Measurements from ENCODE around the gene CAPN11.
"Not testable (repeated sequence)": the region's sequence is repeated elsewhere in the genome, so short reads cannot be mapped to it uniquely, and the experiment has no call there.

CAPN11 gene

DNA sequence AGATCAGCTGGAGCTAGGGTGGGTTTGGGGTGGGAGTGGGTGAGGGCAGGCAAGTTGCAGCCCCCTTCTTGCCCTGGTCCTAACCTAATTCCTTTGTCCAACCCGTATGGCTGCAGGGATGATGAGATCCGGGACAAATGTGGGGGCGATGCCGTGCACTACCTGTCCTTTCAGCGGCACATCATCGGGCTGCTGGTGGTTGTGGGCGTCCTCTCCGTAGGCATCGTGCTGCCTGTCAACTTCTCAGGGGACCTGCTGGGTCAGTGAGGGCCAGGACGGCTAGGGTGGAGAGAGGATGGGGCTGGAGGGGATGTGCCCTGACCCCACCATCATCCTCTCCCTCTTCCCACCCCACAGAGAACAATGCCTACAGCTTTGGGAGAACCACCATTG lies 19.3 kb upstream of the CAPN11 start:
- DNase-seq (ENCODE audit: extremely low read depth, low read depth), result no peak
- H3K4me3 ChIP-seq (replicated peaks; ENCODE audit: low read depth, low read length), result no peak overlapping the region
- TF ChIP-seq, protein P1, sequence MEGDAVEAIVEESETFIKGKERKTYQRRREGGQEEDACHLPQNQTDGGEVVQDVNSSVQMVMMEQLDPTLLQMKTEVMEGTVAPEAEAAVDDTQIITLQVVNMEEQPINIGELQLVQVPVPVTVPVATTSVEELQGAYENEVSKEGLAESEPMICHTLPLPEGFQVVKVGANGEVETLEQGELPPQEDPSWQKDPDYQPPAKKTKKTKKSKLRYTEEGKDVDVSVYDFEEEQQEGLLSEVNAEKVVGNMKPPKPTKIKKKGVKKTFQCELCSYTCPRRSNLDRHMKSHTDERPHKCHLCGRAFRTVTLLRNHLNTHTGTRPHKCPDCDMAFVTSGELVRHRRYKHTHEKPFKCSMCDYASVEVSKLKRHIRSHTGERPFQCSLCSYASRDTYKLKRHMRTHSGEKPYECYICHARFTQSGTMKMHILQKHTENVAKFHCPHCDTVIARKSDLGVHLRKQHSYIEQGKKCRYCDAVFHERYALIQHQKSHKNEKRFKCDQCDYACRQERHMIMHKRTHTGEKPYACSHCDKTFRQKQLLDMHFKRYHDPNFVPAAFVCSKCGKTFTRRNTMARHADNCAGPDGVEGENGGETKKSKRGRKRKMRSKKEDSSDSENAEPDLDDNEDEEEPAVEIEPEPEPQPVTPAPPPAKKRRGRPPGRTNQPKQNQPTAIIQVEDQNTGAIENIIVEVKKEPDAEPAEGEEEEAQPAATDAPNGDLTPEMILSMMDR (IDR thresholded peaks at IDR 0.05; ENCODE audit: low read depth, low read length, missing control alignments), result no peak

DNA sequence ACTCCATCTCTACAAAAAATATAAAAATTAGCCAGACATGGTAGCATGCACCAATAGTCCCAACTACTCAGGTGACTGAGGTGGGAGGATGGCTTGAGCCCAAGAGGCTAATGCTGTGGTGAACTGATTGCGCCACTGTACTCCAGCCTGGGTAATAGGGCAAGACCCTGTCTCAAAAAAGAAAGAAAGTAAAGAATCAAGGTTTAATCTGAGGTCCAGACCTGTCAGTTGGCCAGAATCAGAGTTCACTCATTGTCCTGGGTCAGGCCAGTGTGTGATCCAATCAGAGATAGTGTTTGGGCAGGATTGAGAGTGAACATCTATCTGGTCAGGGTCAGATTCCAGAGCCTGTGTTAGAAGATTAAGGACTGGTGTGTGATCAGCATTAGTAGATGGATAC lies 15.8 kb upstream of the CAPN11 start:
- H3K4me3 ChIP-seq (replicated peaks; ENCODE audit: low read depth, low read length), result no peak overlapping the region
- TF ChIP-seq, protein P1 (IDR thresholded peaks at IDR 0.05; ENCODE audit: low read depth, low read length, missing control alignments), result no peak

DNA sequence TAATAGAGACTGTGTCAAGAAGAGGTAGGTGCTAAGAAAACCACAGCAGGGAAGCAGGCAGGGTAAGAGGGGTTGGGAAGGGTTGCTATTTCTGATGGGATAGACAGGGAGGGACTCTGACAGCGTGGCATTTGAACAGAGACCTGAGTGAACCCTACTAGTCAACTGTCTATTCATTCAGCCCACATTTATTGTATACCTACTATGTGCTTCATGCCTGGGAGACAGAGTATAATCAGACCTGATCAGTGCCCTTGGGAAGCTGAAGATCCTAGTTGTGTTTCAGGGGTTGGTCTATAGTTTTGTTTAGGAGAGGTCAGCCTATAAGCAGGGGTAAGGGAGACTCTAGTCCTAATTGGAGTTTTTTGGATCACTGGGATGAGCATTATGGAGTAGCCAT lies 14.9 kb upstream of the CAPN11 start:
- DNase-seq (ENCODE audit: extremely low read depth, low read depth), result no peak
- TF ChIP-seq, protein P1 (IDR thresholded peaks at IDR 0.05; ENCODE audit: low read depth, low read length, missing control alignments), result no peak
- no peak overlapping the region for H3K4me3 ChIP-seq (replicated peaks; ENCODE audit: low read depth, low read length)

More for the DNA sequence above, 15.8 kb upstream of the CAPN11 start:
- DNase-seq (ENCODE audit: extremely low read depth, low read depth), result no peak

DNA sequence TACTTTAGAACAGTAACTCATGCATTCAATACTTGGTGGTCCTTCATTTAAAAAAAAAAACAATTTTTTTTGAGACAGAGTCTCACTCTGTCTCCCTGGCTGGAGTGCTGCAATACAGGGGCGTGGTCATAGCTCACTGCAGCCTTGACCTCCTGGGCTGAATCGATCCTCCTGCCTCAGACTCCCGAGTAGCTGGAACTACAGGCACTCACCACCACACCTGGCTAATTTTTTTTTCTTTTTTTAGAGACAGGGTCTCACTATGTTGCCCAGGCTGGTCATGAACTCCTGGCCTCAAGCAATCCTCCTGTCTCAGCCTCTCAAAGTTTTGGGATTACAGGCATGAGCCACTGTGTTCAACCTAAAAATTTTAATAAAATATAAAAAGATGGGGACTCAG lies 14.1 kb upstream of the CAPN11 start:
- DNase-seq (ENCODE audit: extremely low read depth, low read depth); H3K4me3 ChIP-seq (replicated peaks; ENCODE audit: low read depth, low read length): not testable (repeated sequence)

DNA sequence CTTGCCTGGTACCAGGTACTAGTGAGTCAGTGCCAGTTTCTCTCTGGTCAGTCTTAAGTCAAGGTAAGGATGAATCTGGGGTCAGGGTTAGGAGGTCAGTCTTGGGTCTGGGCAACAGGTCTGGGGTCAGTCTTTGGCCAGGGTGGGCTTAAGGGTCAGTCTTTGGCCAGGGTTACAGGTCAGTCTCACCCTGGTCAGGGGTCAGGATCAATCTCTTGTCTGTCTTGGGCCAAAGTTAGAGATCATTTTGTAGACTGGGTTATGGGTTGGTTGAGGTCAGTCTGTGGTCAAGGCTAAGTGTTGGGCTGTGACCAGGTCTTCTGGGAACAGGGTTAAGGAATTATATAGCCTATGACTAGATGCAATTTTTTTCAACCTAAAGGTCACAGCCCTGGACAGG lies 12.8 kb upstream of the CAPN11 start:
- H3K4me3 ChIP-seq (replicated peaks; ENCODE audit: low read depth, low read length), result no peak overlapping the region
- TF ChIP-seq, protein P1 (IDR thresholded peaks at IDR 0.05; ENCODE audit: low read depth, low read length, missing control alignments), result no peak
- DNase-seq (ENCODE audit: extremely low read depth, low read depth), result no peak

DNA sequence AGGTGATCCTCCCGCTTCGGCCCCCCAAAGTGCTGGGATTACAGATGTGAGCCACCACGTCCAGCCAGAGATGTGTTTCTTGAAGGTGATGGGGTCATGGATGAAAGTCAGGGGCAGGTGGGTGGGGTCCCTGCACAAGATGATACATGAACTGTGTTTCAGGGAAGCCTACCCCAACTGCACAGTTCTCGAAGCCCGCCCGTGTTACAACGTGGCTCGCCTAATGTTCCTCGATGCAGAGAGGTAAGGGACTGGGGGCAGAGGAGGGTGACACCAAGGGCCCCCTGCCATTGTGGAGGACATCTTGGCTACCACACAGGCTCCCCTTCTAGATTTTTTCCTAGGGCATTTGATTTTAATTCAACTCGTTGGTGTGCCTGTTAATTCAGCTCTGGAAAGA lies 11.9 kb upstream of the CAPN11 start:
- no peak for DNase-seq (ENCODE audit: extremely low read depth, low read depth)
- no peak overlapping the region for H3K4me3 ChIP-seq (replicated peaks; ENCODE audit: low read depth, low read length)
- TF ChIP-seq, protein P1 (IDR thresholded peaks at IDR 0.05; ENCODE audit: low read depth, low read length, missing control alignments), result no peak

DNA sequence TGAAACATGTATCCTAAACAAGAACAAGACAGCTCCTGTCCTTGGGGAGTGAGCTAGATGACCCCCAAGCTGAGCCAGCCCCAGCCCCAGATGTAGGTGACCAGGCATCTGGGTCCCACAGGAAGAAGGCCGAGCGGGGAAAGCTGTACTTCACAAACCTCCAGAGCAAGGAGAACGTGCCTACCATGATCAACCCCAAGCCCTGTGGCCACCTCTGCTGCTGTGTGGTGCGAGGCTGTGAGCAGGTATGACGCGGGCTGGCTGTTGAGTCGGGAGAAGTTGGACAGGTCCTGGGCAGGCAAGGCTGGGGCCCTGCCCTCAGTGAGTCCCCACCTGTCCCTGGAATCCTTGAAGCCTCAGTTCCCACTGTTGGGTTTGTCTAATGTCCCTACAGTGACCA lies 11.4 kb upstream of the CAPN11 start:
- TF ChIP-seq, protein P1 (IDR thresholded peaks at IDR 0.05; ENCODE audit: low read depth, low read length, missing control alignments), result no peak
- DNase-seq (ENCODE audit: extremely low read depth, low read depth), result no peak
- H3K4me3 ChIP-seq (replicated peaks; ENCODE audit: low read depth, low read length), result no peak overlapping the region
